Smooth muscle cell of the brain vasculature (primary cell): ENCODE measurements around the gene NAPG.
"Not testable (repeated sequence)": the region's sequence is repeated elsewhere in the genome, so short reads cannot be mapped to it uniquely, and the experiment has no call there.

Experiments used
- DNase-seq: peaks from one replicate; pipeline ENCODE4 v3.0.0-alpha.2; 2012; ENCODE audit warnings: low read depth, low spot score

The NAPG gene

DNA sequence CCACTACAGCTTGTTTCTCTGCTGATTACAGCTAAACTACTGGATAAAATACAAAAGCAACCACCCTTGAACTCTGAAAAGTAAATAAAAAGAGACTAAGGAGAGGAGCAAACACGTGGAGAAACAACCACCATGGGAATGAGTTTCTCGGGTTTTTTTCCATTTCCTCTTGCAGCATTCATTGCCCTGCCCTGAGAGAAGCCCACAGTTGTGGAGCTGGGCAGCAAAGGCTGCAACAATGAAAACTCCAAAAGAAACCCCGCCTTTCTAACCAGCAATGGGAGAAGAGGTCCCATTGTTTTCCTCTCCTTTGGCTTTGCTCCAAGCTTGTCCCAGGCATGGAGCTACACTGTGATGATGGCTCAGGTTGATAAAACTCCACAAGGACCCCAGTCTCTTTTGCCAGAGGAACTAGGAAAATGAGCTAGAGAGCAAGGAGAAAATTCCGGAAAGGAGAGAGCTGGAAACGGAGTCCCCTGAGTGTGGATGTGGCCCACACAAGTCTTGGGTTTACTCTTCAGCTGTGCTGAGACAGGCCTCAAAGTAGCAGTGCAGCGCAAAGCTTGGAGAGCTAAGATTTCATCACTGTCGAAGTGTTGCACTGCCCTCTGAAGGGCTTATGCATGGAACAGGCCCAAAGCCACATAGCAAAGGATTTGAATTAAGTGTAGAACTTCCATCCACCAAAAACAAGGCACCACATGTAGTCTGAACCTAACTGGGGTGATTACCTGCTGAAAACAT, 20.9 kb downstream of the NAPG start:
- DNase-seq = no peak

DNA sequence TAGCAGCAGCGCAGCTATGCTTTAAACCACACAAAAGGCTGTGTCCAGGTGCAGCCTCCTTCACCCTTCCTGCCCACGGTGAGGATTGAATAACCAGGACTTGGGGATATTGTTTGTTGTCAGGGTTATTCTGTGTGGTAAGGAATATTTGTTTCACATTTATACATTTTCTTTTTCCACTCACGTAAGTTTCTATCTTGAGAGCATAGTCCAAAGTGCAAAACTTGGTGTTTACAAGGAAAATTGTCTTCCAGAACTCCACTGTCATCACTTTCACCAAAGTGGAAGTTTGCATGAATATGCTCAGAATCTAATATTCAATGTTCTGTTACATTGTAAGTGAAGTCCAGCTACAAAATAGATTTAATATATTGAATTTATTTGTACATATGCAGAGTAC, 26.4 kb downstream of the NAPG start:
- DNase-seq = no peak

DNA sequence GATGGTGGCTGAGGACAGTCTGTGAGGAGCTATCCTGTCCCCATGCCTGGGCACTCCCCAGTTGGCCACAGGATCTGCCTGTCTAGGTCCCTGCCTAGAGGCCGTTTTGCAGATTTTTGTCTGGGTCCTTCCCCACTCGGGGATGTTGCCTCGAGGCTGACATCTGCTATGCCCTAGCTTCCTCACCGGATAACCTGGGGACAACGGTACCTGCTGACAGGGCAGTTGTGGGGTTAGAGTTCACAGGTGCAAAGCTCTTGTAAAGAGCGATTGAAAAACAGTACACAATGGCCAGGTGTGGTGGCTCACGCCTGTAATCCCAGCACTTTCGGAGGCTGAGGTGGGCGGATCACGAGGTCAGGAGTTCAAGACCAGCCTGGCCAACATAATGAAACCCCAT, 30.4 kb downstream of the NAPG start:
- not testable (repeated sequence) for DNase-seq

DNA sequence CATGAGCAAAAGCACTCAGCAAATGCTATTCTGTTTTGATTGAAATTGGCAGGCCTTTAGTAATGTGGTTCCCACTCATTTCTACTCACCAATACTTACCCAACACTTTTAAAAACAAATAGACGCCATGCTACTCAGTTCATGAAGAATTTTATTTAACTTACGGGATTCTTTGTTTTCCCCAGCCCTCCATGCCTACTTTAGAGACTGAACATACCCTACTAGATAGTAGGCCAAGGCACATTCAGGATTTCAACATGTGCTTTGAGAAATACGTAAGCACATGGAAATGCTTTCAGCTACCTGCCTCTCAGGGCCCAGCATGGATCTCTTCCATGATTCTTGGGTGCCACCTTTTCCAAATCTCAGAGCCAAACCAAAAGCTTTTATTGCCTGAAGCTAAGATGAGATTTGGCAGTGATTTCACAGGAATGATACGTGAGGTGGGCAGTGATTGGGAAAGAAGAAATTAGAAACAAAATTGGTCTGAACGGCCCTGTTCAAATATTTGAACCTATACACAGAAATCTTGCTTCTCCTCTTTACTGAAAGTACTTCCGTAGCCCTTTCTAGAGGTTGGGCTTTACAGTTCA, 31.4 kb downstream of the NAPG start:
- DNase-seq = no peak

DNA sequence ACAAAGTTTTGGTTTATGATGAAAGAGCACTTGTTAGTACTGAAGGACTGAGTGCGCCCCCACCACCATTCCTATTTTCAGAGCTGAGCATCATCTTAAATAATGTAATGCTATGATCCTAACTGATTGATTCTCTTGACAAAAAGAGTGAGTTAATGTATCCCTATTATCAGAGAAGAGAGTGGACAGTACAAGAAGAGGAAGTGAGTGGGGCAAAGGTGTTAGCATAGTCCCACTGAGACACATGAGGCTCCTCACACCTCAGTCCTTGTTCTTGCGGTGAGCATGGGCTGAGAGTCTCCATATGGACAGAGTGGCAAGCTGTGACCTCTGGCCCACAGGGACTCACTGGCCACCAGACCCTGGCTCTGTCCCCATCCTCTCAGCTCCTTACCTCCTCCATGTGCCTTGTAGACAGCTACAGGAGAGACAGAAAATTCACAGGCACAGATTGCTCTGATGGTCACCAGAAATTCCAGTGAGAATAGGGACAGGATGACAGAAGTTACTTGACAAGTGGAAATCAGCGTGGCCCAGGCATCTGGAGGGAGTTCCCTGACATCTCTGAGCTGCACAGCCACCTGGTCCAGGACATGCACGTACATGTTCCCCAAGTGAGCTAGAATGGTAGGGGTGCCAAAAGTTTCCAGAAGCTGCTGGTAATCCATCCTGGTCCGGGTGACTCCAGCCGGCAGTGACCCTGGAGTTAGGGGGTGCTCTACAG, 32.6 kb downstream of the NAPG start:
- DNase-seq = no peak

DNA sequence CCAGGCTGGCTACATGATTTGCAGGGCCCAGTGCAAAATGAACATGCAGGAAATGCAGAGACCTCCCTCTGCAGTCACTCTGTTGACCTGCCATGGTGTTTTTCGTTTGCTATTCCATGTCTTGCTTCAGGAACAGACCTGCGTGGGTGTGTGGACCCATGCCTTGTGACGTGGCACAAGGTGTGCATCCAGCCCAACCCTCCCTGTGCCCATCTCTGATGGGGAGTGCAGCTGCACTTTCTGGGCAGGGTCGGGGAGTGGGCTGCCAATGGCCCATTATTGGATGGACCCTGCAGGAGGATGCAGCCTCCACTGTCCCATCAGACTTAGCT, 33.1 kb downstream of the NAPG start:
- DNase-seq = no peak

DNA sequence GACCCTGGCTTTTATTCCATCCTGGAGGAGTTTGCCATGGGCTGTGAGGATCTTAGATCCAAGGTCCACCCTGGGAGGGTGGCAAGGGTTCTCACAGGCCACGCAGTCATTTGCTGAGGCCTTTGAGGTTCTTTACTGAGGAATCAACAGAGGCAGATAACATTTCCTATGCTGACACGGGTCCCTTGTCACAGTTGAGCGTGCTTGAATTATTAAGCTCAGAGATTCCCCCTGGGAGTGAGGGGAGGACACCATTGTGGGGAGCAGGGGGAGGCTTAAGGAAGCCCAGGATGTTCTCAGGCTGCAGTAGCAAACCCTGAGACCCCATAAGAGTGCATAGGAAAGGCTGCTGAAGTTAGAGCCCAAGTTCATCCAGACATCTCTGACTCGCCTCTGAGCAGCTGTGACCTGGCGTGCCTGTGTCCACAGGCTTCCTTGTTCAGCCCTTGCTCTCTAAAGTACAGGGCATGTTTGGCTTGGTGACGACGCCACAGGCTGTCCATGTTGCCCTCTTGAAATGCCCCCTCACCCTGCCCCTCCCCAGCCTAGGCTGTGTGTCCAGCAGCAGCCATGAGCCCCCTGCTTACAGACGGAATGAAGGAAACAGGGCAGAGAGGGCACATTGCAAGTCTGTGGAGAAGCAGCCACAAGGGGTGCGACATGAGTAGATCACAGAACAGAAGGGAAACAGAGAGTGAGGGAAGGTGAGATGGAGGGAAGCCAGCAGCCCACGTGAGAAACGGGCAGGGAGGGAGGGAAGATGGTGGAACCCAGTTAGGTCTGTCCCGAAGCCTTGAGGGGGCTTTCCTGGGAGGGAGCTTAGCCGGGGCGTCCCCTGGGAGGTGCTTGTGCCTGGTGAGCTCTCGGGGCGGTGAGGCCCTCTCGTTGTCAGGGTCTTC, 34.0 kb downstream of the NAPG start:
- no peak for DNase-seq

DNA sequence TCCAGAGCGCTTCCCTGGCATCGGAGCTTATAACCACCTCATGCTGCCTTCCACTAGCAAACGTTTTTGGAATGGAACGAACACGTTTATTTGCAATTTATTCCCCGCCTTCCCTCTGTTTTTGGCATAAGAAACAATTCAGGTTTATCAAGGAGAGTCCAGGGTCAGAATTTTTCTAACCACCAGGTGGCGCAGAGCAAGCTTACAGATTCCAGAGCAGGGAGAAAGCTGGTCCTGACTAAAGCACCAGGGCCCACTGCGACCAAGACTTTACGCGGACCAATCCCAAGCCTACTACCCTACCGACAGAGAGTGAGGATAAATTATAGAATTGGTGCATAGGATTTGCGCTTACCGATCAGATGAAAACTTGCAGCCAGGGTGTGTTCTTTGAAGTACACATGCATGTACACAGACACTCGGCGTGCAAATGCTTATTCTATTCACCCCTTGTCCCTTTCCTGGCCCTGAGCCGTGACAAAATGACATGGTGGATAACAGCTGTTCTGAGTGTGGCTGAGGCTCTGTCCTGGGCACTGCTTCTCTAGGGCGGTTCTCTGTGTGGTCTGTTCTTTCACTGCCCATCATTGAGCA, 34.7 kb downstream of the NAPG start:
- peak; percentile 50 for DNase-seq

DNA sequence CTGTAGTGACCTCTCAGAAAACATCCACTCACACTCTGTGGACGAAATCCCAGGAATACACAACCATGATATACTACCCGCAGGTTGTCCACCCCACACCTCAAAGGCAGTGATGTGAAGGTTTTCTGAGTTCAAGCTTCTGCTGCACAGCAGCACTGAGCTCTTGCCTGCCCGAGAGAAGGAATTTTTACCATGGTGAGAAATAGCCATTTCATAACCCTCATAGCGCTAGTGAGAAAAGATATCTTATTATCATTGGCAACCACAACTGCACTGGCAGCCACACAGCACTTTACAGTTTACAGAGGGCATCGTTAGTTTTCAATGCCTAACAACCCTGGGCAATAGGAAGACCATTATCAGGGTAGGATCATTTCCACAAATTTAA, 36.9 kb downstream of the NAPG start:
- DNase-seq = no peak

DNA sequence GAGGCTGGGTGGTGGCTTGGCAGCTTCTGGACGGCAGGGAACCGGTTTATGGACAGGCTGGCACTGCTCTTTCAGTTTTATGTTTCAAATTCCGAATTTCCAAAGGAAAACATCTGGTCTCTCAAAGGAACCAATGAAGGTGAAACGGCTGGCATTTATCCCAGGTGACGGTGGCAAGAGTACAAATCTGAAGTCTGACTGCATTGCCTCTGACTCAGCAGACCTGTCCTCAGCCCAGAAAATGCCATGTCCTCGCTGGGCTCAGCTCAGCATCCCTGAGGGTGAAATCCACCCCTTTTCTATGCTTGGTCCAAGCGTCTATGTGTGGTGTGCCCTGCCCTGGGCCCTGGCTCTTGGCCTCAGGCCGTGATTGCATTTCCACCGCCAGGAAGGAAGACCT, 38.1 kb downstream of the NAPG start:
- no peak for DNase-seq

DNA sequence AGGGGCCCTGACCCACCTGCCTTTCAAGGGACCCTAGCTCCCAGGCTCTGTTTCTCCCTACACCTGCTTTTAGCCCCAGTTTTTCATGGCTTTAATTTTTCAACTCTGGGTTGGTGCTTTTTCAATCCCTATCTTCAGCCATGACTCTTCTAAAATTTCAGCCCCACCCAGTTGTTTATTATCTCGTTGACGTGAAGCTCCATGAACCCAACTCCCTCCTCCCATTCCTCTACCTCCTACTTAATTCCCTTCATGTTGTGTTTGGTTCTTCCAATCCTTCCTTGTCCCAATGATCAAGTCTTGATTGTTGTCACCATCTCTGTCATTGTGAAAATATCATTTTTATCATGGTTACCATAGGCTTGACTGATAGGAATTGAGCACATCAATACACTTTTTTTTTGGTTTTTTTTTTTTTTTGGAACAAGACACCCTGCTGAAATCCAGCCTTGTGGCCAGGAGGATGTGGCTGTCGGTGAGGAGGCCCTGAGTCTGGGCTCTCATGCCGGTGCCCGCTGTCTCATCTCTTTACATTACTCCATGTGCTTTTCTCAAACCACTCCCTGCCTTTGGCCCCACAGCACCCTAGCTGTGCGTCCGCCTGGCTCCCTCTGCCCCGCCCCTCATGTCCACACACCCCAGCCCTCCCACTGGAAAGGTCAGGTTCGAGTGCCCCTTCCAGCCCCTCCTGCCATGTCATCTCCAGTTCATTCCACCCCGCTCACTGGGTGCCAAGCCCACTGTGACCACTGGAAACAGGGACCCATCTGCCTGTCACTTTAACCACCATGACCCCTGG, 39.3 kb downstream of the NAPG start:
- no peak for DNase-seq

DNA sequence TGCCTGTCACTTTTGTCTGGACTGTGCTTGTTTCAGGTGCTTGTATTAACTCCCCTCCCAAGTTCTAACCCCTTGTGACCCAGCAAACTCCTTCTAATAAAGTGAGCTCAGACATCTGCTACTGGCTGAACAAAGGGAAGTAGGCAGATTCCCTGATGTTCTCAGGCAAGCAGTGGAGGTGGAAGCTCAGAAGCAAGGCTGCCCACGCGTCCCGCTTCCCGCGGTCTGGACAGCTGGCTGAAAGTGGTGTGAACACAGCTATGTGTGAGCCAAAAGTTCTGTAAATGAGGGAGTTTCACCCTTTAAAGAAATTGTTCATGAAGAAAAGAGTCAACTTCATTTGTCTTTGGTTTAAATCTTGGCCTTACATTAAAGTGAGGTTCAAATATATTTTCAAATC, 40.0 kb downstream of the NAPG start:
- DNase-seq = no peak

DNA sequence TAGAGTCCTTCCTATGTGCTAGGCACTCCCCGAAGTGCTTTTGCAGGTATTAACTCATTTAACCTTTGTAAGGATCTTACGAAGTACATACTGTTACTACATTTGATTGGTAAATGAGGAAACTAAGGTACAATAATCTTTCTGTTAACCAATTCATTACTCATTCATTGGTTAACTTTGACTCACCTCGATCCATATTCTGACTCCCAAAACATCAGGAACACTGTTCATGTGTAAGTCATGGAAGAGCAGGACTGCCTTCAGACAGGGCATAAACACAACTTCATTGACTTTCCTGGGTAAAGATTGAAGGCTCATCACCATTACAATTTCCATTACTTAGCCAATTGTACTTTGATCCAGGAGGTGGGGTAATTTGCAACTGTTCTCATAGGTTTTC, 40.6 kb downstream of the NAPG start:
- DNase-seq = no peak

DNA sequence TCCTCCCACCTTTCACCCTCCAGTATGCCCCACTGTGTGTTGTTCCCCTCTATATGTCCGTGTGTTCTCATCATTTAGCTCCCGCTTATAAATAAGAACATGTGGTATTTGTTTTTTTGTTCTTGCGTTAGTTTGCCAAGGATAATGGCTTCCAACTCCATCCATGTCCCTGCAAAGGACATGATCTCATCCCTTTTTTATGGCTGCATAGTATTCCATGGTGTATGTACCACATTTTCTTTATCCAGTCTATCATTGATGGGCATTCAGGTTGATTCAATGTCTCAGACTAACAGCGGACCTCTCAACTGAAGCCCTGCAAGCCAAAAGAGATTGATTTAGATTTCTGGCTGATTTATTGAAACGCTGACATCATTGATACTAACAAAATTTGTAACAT, 44.1 kb downstream of the NAPG start:
- not testable (repeated sequence) for DNase-seq

DNA sequence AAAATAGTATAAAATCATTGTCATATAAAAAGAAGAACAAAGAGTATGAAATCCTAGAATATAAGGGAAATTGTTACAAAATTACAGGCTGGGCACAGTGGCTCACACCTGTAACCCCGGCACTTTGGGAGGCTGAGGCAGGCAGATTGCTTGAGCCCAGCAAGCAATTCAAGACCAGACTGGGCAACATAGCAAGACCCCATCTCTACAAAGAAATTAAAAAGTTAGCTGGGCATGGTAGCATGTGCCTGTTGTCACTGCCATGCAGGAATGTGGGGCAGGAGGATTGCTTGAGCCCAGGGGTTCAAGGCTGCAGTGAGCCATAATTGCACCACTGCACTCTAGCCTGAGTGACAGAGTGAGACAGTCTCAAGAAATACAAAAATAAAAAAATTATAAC, 44.8 kb downstream of the NAPG start:
- no peak for DNase-seq

DNA sequence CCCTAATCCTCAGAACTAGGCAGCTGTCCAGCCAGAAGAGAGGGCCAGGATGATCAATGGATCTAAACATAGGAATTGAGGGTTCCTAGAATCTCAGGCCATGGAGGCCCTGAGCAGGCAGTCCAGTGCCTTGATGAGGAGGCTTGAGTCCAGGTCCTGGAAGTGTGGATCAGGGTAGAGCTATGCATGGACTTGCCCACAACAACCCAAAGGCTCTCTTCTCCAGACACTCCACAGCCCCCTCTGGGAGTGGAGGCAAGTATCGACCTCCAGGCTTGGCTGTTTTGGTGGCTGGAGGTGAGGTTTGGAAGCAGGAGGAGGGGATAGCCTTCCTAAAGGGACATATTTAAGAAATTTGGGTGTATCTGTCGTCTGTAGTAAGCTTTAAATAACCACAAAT, 45.7 kb downstream of the NAPG start:
- DNase-seq = no peak

DNA sequence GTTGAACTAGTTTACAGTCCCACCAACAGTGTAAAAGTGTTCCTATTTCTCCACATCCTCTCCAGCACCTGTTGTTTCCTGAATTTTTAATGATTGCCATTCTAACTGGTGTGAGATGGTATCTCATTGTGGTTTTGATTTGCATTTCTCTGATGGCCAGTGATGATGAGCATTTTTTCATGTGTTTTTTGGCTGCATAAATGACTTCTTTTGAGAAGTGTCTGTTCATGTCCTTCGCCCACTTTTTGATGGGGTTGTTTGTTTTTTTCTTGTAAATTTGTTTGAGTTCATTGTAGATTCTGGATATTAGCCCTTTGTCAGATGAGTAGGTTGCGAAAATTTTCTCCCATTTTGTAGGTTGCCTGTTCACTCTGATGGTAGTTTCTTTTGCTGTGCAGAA, 47.4 kb downstream of the NAPG start:
- DNase-seq = not testable (repeated sequence)

DNA sequence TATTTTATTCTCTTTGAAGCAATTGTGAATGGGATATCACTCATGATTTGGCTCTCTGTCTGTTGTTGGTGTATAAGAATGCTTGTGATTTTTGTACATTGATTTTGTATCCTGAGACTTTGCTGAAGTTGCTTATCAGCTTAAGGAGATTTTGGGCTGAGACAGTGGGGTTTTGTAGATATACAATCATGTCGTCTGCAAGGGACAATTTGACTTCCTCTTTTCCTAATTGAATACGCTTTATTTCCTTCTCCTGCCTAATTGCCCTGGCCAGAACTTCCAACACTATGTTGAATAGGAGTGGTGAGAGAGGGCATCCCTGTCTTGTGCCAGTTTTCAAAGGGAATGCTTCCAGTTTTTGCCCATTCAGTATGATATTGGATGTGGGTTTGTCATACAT, 48.6 kb downstream of the NAPG start:
- DNase-seq = not testable (repeated sequence)

DNA sequence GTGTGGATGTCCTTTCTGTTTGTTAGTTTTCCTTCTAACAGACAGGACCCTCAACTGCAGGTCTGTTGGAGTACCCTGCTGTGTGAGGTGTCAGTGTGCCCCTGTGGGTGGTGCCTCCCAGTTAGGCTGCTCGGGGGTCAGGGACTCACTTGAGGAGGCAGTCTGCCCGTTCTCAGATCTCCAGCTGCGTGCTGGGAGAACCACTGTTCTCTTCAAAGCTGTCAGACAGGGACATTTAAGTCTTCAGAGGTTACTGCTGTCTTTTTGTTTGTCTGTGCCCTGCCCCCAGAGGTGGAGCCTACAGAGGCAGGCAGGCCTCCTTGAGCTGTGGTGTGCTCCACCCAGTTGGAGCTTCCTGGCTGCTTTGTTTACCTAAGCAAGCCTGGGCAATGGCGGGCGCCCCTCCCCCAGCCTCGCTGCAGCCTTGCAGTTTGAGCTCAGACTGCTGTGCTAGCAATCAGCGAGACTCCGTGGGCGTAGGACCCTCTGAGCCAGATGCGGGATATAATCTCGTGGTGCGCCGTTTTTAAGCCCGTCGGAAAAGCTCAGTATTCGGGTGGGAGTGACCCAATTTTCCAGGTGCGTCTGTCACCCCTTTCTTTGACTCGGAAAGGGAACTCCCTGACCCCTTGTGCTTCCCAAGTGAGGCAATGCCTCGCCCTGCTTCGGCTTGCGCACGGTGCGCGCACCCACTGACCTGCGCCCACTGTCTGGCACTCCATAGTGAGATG, 52.2 kb downstream of the NAPG start:
- DNase-seq = not testable (repeated sequence)

DNA sequence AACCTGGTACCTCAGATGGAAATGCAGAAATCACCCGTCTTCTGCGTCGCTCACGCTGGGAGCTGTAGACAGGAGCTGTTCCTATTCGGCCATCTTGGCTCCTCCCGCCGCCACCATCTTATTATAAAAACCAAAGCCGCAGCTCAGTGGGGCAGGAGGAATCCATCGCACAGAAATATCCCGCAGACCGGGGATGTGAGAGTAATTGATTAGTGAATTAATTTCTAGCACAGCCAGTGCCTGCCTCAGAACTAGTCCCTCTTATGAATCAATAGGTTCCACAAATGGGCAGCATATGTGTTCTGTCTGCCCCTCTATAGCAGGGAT, 52.7 kb downstream of the NAPG start:
- not testable (repeated sequence) for DNase-seq
